ENCODE measurements around the gene YWHAG. TPM values are rescaled to one million over a fixed set of nuclear protein-coding genes. Genes with fewer than 3 reads are reported as not detected.

Gene YWHAG
- polyA plus RNA-seq, 1 of the 3 experiments (the other 2 are of a cell fraction), result 60.4 TPM

- H3K36me3 ChIP-seq (replicated peaks in 1 of 2; ENCODE audit: control insufficient read depth in 1 of 2, insufficient read depth in 2 of 2, low read length in 1 of 2), result no peaks in the 10 kb centered on the region
- H3K9ac ChIP-seq, result peak overlapping the region; percentile 36; the same call in 1 of the 2 replicates
- WGBS (ENCODE audit: low lambda C conversion rate), result 25% methylated on average over 28 of the region's 36 CpGs
- H3K27ac ChIP-seq (ENCODE audit: low read depth in 2 of 2, low read length in 1 of 2), result no peak overlapping the region
- peaks cover 3 to 8% of the 10 kb centered on the region in 2 experiments; a peak in 2 of 4 replicates for H3K4me1 ChIP-seq (ENCODE audit: control insufficient read depth in 1 of 2, insufficient read depth in 2 of 2, low read depth in 1 of 2, low read length in 1 of 2)
- peak overlapping the region; percentile 32 to 41; a peak in 3 of 4 replicates for H3K4me3 ChIP-seq (ENCODE audit: low read depth in 2 of 2, low read length in 1 of 2)
- TF ChIP-seq, protein P1, sequence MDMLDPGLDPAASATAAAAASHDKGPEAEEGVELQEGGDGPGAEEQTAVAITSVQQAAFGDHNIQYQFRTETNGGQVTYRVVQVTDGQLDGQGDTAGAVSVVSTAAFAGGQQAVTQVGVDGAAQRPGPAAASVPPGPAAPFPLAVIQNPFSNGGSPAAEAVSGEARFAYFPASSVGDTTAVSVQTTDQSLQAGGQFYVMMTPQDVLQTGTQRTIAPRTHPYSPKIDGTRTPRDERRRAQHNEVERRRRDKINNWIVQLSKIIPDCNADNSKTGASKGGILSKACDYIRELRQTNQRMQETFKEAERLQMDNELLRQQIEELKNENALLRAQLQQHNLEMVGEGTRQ (IDR thresholded peaks at IDR 0.05; ENCODE audit: borderline replicate concordance, low read depth, low read length), result no peak
- TF ChIP-seq ELF1 (IDR thresholded peaks at IDR 0.05) (no peak), CHD2 (IDR thresholded peaks at IDR 0.05; ENCODE audit: low read length, partially characterized antibody) (no peak), RFX5 (IDR thresholded peaks at IDR 0.05; ENCODE audit: low read length) (no peak), NRF1 (IDR thresholded peaks at IDR 0.05; ENCODE audit: low read depth, low read length) (no peak), FOXM1 (IDR thresholded peaks at IDR 0.05; ENCODE audit: low read depth) (no peak), YY1 (IDR thresholded peaks at IDR 0.05; ENCODE audit: low read depth) (no peak), MEF2A (IDR thresholded peaks at IDR 0.05; ENCODE audit: borderline replicate concordance, low read depth) (no peak), SIN3A (IDR thresholded peaks at IDR 0.05; ENCODE audit: borderline replicate concordance, low read depth, low read length) (no peak), GABPA (IDR thresholded peaks at IDR 0.05; ENCODE audit: low read depth) (no peak), TEAD4 (IDR thresholded peaks at IDR 0.05; ENCODE audit: borderline replicate concordance, insufficient read depth) (no peak), MXI1 (IDR thresholded peaks at IDR 0.05; ENCODE audit: low read depth, low read length) (no peak), POLR2AphosphoS5 (IDR thresholded peaks at IDR 0.05; ENCODE audit: low read depth, low read length) (no peak)
- TF ChIP-seq, protein P2, sequence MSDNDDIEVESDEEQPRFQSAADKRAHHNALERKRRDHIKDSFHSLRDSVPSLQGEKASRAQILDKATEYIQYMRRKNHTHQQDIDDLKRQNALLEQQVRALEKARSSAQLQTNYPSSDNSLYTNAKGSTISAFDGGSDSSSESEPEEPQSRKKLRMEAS (IDR thresholded peaks at IDR 0.05; ENCODE audit: low read depth), result no peak
- TF ChIP-seq, protein P3, sequence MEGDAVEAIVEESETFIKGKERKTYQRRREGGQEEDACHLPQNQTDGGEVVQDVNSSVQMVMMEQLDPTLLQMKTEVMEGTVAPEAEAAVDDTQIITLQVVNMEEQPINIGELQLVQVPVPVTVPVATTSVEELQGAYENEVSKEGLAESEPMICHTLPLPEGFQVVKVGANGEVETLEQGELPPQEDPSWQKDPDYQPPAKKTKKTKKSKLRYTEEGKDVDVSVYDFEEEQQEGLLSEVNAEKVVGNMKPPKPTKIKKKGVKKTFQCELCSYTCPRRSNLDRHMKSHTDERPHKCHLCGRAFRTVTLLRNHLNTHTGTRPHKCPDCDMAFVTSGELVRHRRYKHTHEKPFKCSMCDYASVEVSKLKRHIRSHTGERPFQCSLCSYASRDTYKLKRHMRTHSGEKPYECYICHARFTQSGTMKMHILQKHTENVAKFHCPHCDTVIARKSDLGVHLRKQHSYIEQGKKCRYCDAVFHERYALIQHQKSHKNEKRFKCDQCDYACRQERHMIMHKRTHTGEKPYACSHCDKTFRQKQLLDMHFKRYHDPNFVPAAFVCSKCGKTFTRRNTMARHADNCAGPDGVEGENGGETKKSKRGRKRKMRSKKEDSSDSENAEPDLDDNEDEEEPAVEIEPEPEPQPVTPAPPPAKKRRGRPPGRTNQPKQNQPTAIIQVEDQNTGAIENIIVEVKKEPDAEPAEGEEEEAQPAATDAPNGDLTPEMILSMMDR (IDR thresholded peaks at IDR 0.05), result no peak
- TF ChIP-seq, protein P4, sequence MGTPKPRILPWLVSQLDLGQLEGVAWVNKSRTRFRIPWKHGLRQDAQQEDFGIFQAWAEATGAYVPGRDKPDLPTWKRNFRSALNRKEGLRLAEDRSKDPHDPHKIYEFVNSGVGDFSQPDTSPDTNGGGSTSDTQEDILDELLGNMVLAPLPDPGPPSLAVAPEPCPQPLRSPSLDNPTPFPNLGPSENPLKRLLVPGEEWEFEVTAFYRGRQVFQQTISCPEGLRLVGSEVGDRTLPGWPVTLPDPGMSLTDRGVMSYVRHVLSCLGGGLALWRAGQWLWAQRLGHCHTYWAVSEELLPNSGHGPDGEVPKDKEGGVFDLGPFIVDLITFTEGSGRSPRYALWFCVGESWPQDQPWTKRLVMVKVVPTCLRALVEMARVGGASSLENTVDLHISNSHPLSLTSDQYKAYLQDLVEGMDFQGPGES (IDR thresholded peaks at IDR 0.05; ENCODE audit: low read depth, low read length), result no peak
- TF ChIP-seq, protein P5, sequence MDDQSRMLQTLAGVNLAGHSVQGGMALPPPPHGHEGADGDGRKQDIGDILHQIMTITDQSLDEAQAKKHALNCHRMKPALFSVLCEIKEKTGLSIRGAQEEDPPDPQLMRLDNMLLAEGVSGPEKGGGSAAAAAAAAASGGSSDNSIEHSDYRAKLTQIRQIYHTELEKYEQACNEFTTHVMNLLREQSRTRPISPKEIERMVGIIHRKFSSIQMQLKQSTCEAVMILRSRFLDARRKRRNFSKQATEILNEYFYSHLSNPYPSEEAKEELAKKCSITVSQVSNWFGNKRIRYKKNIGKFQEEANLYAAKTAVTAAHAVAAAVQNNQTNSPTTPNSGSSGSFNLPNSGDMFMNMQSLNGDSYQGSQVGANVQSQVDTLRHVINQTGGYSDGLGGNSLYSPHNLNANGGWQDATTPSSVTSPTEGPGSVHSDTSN (IDR thresholded peaks at IDR 0.05), result no peak
- ChIA-PET CTCF (interaction anchor here (1.0 to 31.3 kb wide), 6 partner anchors 10 to 104 kb away, joined by 4 to 774 read pairs (median 21); partner anchors contain the start of gene SRRM3), POLR2A (no interaction called here)
- no peak for DNase-seq
- H3K9me2 ChIP-seq, result no peaks in the 10 kb centered on the region
- no peaks in the 10 kb centered on the region for H3K79me2 ChIP-seq (ENCODE audit: insufficient read depth)
- peak overlapping the region; percentile 68; the same call in 1 of the 2 replicates for H3K4me2 ChIP-seq
- H4K20me1 ChIP-seq (ENCODE audit: insufficient read depth), result no peaks in the 10 kb centered on the region
- peaks cover 5% of the 10 kb centered on the region for H3F3A ChIP-seq (replicated peaks; ENCODE audit: insufficient read depth)
- H3K9me3 ChIP-seq, result no peaks in the 10 kb centered on the region
- no peaks in the 10 kb centered on the region for H3K27me3 ChIP-seq (ENCODE audit: insufficient read depth)
- no peak overlapping the region for H2AFZ ChIP-seq (ENCODE audit: low read depth)
Measured at GRCh38 chr7:76281706-76282343, 77.0 kb downstream of the YWHAG start.

All from SK-N-SH (cell line).